IMR-90 (cell line): ENCODE data around the gene INTS11. TPM values are rescaled to one million over a fixed set of nuclear protein-coding genes. Genes with fewer than 3 reads are reported as not detected.

ENCODE experiments used
- ATAC-seq: fragments of 200-7000 bp; cut with Tn5 transposase; 2 replicates; pipeline ENCODE4 v1.9.1; 2020; ENCODE audit warnings: low read depth, mild to moderate bottlenecking, moderate library complexity
- BruUV-seq: library from RNA; stranded (reverse); fragments of 400-500 nt; replicated peaks from 2 replicates; lab custom pipeline; 2021; lab: Mats Ljungman, UMichigan
- CTCF ChIA-PET: fragments of 300-600 bp; formaldehyde crosslinking; extraction: SDS; loops from one replicate; lab custom pipeline; 2021; ENCODE audit warnings: antibody characterized with exemption; lab: Yijun Ruan, JAX
- POLR2A ChIA-PET: fragments of 300-600 bp; sonication (Branson Sonifier 250); formaldehyde crosslinking; loops from one replicate; lab custom pipeline; 2022; ENCODE audit warnings: antibody characterized with exemption; ENCODE audit not compliant: unreplicated experiment; lab: Charles Lee
- DNase-seq: peaks from one replicate; pipeline ENCODE4 v3.0.0; 2013
- H2AFZ ChIP-seq: replicated peaks from 2 replicates; pipeline ENCODE3; 2013; ENCODE audit warnings: low read length, mild to moderate bottlenecking; ENCODE audit not compliant: poor library complexity
- H2AK5ac ChIP-seq: 2 replicates; pipeline ENCODE4 v1.6.1; 2013; ENCODE audit warnings: low read depth, low read length, inconsistent platforms
- H2AK9ac ChIP-seq: replicated peaks from 2 replicates; pipeline ENCODE3; 2013; ENCODE audit warnings: mild to moderate bottlenecking, low read depth, low read length, moderate library complexity; ENCODE audit not compliant: poor library complexity
- H2BK120ac ChIP-seq: 2 replicates; pipeline ENCODE4 v1.6.1; 2013; ENCODE audit warnings: low read depth, low read length, inconsistent platforms
- H2BK15ac ChIP-seq: 3 replicates; pipeline ENCODE4 v1.6.1; 2013; ENCODE audit warnings: low read depth, low read length, inconsistent platforms
- H2BK20ac ChIP-seq: 2 replicates; pipeline ENCODE4 v1.6.1; 2013; ENCODE audit warnings: low read depth, mild to moderate bottlenecking, inconsistent platforms, low read length, moderate library complexity
- H2BK5ac ChIP-seq: 2 replicates; pipeline ENCODE4 v1.6.1; 2013; ENCODE audit warnings: mild to moderate bottlenecking, low read depth, low read length, inconsistent platforms; ENCODE audit not compliant: poor library complexity, severe bottlenecking
- H3K14ac ChIP-seq: replicated peaks from 2 replicates; pipeline ENCODE4 v1.6.1; 2013; ENCODE audit warnings: low read depth, low read length, inconsistent platforms
- H3K18ac ChIP-seq: 2 replicates; pipeline ENCODE4 v1.6.1; 2013; ENCODE audit warnings: low read depth, low read length, control low read depth
- H3K23ac ChIP-seq: 2 replicates; pipeline ENCODE4 v1.6.1; 2013; ENCODE audit warnings: low read depth, low read length, inconsistent platforms
- H3K27ac ChIP-seq: 2 replicates; pipeline ENCODE4 v1.5.1; 2013; ENCODE audit warnings: mild to moderate bottlenecking, control low read depth, low read length; ENCODE audit not compliant: insufficient read depth
- H3K27me3 ChIP-seq: 2 replicates; pipeline ENCODE4 v1.6.1; 2013; ENCODE audit warnings: low read length; ENCODE audit not compliant: control insufficient read depth, insufficient read depth
- H3K36me3 ChIP-seq: 2 replicates; pipeline ENCODE4 v1.6.1; 2013; ENCODE audit warnings: low read length, mixed read lengths; ENCODE audit not compliant: control insufficient read depth, insufficient read depth
- H3K4ac ChIP-seq: 2 replicates; pipeline ENCODE4 v1.6.1; 2013; ENCODE audit warnings: low read depth, low read length, inconsistent platforms
- H3K4me1 ChIP-seq: 2 replicates; pipeline ENCODE4 v1.6.1; 2013; ENCODE audit warnings: low read length, mixed read lengths; ENCODE audit not compliant: control insufficient read depth, insufficient read depth
- H3K4me2 ChIP-seq: 2 replicates; pipeline ENCODE4 v1.6.1; 2013; ENCODE audit warnings: low read depth, mild to moderate bottlenecking, control low read depth, low read length, moderate library complexity
- H3K4me3 ChIP-seq: 2 replicates; pipeline ENCODE4 v1.5.1; 2013; ENCODE audit warnings: low read depth, mild to moderate bottlenecking, control low read depth, low read length, moderate library complexity; ENCODE audit not compliant: insufficient read depth
- H3K56ac ChIP-seq: 2 replicates; pipeline ENCODE4 v1.6.1; 2013; ENCODE audit warnings: low read length, inconsistent platforms; ENCODE audit not compliant: insufficient read depth; ENCODE audit errors: extremely low read depth
- H3K79me1 ChIP-seq, 2 experiments: 2 replicates each; pipeline ENCODE4 v1.6.1; 2013; ENCODE audit warnings: low read length in 2 of 2, inconsistent platforms in 1 of 2, low read depth in 1 of 2
- H3K9ac ChIP-seq: 2 replicates; pipeline ENCODE4 v1.6.1; 2013; ENCODE audit warnings: low read depth, low read length, control low read depth
- H3K9me1 ChIP-seq: 2 replicates; pipeline ENCODE4 v1.6.1; 2013; ENCODE audit warnings: low read length, inconsistent platforms; ENCODE audit not compliant: insufficient read depth
- H3K9me3 ChIP-seq: 2 replicates; pipeline ENCODE4 v1.6.1; 2013; ENCODE audit warnings: low read length; ENCODE audit not compliant: control insufficient read depth, insufficient read depth
- H4K20me1 ChIP-seq: 2 replicates; pipeline ENCODE4 v1.6.1; 2013; ENCODE audit warnings: low read length, inconsistent platforms; ENCODE audit not compliant: insufficient read depth
- H4K5ac ChIP-seq: 2 replicates; pipeline ENCODE4 v1.6.1; 2013; ENCODE audit warnings: mild to moderate bottlenecking, low read depth, low read length, control low read depth
- H4K8ac ChIP-seq, 2 experiments: 2 replicates each; pipeline ENCODE4 v1.6.1; 2013; ENCODE audit warnings: low read depth in 2 of 2, low read length in 2 of 2, control low read depth in 1 of 2, inconsistent platforms in 1 of 2
- H4K91ac ChIP-seq: 2 replicates; pipeline ENCODE4 v1.6.1; 2013; ENCODE audit warnings: low read depth, low read length, inconsistent platforms; ENCODE audit not compliant: insufficient read depth
- BHLHE40 ChIP-seq: fragments of 150-350 bp; IDR thresholded peaks from 2 replicates; pipeline ENCODE4 v1.6.1; 2016; ENCODE audit warnings: mild to moderate bottlenecking, low read depth, low read length
- CEBPB ChIP-seq: IDR thresholded peaks from 2 replicates; pipeline ENCODE4 v1.6.1; 2012; ENCODE audit warnings: low read depth, low read length, improper control_type of control experiment
- FOS ChIP-seq: fragments of 150-350 bp; IDR thresholded peaks from 2 replicates; pipeline ENCODE4 v1.6.1; 2016; ENCODE audit warnings: low read depth, low read length
- MAZ ChIP-seq: IDR thresholded peaks from 2 replicates; pipeline ENCODE4 v1.6.1; 2012; ENCODE audit warnings: low read depth, mild to moderate bottlenecking, low read length, improper control_type of control experiment, moderate library complexity, borderline replicate concordance
- MXI1 ChIP-seq: IDR thresholded peaks from 2 replicates; pipeline ENCODE4 v1.6.1; 2012; ENCODE audit warnings: low read depth, mild to moderate bottlenecking, low read length, moderate library complexity, borderline replicate concordance
- NFE2L2 ChIP-seq: fragments of 150-350 bp; IDR thresholded peaks from 2 replicates; pipeline ENCODE4 v1.6.1; 2016; ENCODE audit warnings: low read depth, mild to moderate bottlenecking, low read length
- POLR2A ChIP-seq: IDR thresholded peaks from 2 replicates; pipeline ENCODE4 v1.6.1; 2012; ENCODE audit warnings: mild to moderate bottlenecking, low read depth, low read length
- RAD21 ChIP-seq: IDR thresholded peaks from 2 replicates; pipeline ENCODE4 v1.6.1; 2012; ENCODE audit warnings: low read length, improper control_type of control experiment
- RCOR1 ChIP-seq: IDR thresholded peaks from 2 replicates; pipeline ENCODE4 v1.6.1; 2012; ENCODE audit warnings: mild to moderate bottlenecking, low read length, improper control_type of control experiment; ENCODE audit not compliant: insufficient replicate concordance
- WGBS, 2 experiments: methylation state at CpG; one replicate each; pipeline versions ENCODE4 v1.1.5 to v1.1.7; 2013; ENCODE audit warnings: missing lambda C conversion rate in 2 of 2; ENCODE audit not compliant: insufficient read length in 1 of 2; ENCODE audit errors: extremely low coverage in 2 of 2; 5-methylcytosine and 5-hydroxymethylcytosine counted together
- dilution Hi-C: fragments of 300-500 bp; cut with HindIII; formaldehyde crosslinking; loops from one replicate; pipeline ENCODE4 v1.14.3; 2018; ENCODE audit warnings: low sequenced_read_pairs; ENCODE audit not compliant: unreplicated experiment
- in situ Hi-C: fragments of 300-500 bp; cut with MboI; formaldehyde crosslinking; loops from 3 replicates; pipeline ENCODE4 v1.14.3; 2019; ENCODE audit warnings: low sequenced_read_pairs, inconsistent platforms, mixed read lengths
- intact Hi-C: fragments of 100-400 bp; cut with micrococcal nuclease; formaldehyde crosslinking; loops from 2 replicates; pipeline ENCODE4 v1.10.0; 2022
- polyA plus RNA-seq, 3 experiments: library from polyadenylated mRNA; depleted of rRNA; stranded (reverse); fragments of >200 nt; gene quantifications; 2 replicates each; pipeline ENCODE4 v1.2.3, GENCODE V29; 2012; ENCODE audit warnings: low replicate concordance in 1 of 3
- total RNA-seq: library from RNA; depleted of rRNA; stranded (reverse); fragments of >200 nt; gene quantifications from 2 replicates; pipeline ENCODE4 v1.2.3, GENCODE V29; 2012
- TF ChIP-seq, protein P1 (sequence below): conservative IDR thresholded peaks from 2 replicates; pipeline ENCODE4 v1.5.1; 2012; ENCODE audit warnings: mild to moderate bottlenecking, low read depth, low read length, improper control_type of control experiment
- TF ChIP-seq, protein P2 (sequence below): fragments of 150-350 bp; IDR thresholded peaks from 2 replicates; pipeline ENCODE4 v1.6.1; 2017; ENCODE audit warnings: mild to moderate bottlenecking, antibody characterized with exemption, low read length, low read depth

The INTS11 gene
- total and polyA plus RNA-seq, 2 of the 4 experiments (the other 2 are of a cell fraction), result 56.1 to 123 TPM

DNA sequence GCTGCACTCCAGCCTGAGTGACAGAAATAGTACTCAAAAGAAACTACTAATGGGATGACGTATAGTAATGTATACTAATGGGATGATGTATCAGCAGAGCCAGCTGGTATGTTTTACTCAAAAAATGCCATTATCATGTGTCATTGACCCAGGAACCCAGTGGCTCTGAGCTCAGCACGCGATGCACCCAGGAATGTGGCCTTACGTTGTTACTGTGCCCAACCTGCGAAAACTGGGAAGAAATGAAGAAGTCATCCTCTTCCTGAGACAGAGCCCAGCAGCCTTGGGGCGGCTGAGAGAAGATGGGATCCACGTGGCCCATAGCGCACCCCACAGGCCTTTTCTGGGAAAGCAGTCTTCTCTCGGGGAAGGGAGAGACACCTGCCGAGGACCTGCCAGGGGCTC, 59.6 kb downstream of the INTS11 start (continued):
- TF ChIP-seq, protein P1, sequence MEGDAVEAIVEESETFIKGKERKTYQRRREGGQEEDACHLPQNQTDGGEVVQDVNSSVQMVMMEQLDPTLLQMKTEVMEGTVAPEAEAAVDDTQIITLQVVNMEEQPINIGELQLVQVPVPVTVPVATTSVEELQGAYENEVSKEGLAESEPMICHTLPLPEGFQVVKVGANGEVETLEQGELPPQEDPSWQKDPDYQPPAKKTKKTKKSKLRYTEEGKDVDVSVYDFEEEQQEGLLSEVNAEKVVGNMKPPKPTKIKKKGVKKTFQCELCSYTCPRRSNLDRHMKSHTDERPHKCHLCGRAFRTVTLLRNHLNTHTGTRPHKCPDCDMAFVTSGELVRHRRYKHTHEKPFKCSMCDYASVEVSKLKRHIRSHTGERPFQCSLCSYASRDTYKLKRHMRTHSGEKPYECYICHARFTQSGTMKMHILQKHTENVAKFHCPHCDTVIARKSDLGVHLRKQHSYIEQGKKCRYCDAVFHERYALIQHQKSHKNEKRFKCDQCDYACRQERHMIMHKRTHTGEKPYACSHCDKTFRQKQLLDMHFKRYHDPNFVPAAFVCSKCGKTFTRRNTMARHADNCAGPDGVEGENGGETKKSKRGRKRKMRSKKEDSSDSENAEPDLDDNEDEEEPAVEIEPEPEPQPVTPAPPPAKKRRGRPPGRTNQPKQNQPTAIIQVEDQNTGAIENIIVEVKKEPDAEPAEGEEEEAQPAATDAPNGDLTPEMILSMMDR, result peak; percentile 72

DNA sequence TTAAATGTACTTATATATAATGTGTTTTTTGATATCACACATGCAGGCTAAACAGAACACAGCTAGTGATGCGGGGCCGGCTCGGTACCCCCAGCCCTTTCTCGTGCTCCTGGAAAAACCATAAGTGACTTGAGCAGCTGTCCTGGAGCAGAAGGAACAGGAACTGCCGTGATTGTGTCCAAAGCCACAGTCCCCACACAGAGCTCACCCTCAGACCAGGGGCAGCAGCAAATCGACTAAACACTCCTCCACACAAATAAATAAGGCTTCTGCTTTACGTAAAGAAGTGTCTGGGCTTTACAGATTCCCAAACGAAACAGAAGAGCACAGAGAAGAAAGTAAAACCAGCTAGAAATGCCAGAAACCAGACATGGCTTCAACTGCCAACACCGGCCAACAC, 60.4 kb downstream of the INTS11 start:
- Histone ChIP-seq H2BK5ac (peak overlapping the region; percentile 100), H4K8ac (peak overlapping the region; percentile 43 to 97), H3K14ac (peak overlapping the region; percentile 35), H3K4me1 (peaks cover 34% of the 10 kb centered on the region), H2BK15ac (peak overlapping the region; percentile 16), H3K4me2 (peak overlapping the region; percentile 20), H3K9ac (peak overlapping the region; percentile 16), H3K18ac (peak overlapping the region; percentile 83), H4K5ac (peak overlapping the region; percentile 55), H2BK120ac (peak overlapping the region; percentile 99), H3K56ac (peak overlapping the region; percentile 54; the same call in 1 of the 2 replicates), H3K27ac (peak overlapping the region; percentile 98), H2AK9ac (peak overlapping the region; percentile 91), H2AK5ac (peak overlapping the region; percentile 97), H2BK20ac (peak overlapping the region; percentile 63), H3K79me1 (peaks cover 26 to 63% of the 10 kb centered on the region in 2 experiments), H4K91ac (peak overlapping the region; percentile 85), H3K23ac (peak overlapping the region; percentile 52), H2AFZ (no peak overlapping the region), H3K9me3 (no peaks in the 10 kb centered on the region), H3K9me1 (peaks cover 26% of the 10 kb centered on the region), H3K36me3 (peaks cover 58% of the 10 kb centered on the region), H3K4ac (peak overlapping the region; percentile 97), H3K4me3 (no peak overlapping the region), H3K27me3 (no peaks in the 10 kb centered on the region), H4K20me1 (peaks cover 5% of the 10 kb centered on the region)
- intact Hi-C loops (no loop called here), in situ Hi-C loops (no loop called here), dilution Hi-C loops (no loop called here)
- 75% methylated on average over 2 of the region's 9 CpGs; no CpG with 5 or more reads in 1 of the 2 experiments for WGBS, 2 experiments
- DNase-seq (peak; percentile 61), ATAC-seq (peak; percentile 3; the same call in 1 of the 2 replicates)
- POLR2A ChIA-PET, result interaction anchor here (0.9 kb wide), 1 partner anchor 9 kb away, joined by 5 read pairs; the partner anchor contains the start of gene UBE2J2
- CTCF ChIA-PET, result interaction anchor here (0.9 to 1.4 kb wide), 3 partner anchors 14 to 142 kb away, joined by 3 to 6 read pairs (median 4); no protein-coding TSS in a partner anchor
- no TSS peak for BruUV-seq
- TF ChIP-seq, protein P2, sequence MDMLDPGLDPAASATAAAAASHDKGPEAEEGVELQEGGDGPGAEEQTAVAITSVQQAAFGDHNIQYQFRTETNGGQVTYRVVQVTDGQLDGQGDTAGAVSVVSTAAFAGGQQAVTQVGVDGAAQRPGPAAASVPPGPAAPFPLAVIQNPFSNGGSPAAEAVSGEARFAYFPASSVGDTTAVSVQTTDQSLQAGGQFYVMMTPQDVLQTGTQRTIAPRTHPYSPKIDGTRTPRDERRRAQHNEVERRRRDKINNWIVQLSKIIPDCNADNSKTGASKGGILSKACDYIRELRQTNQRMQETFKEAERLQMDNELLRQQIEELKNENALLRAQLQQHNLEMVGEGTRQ, result no peak
- TF ChIP-seq POLR2A, result no peak; the same call in 1 of the 2 replicates
- no peak for TF ChIP-seq RCOR1
- TF ChIP-seq FOS, result no peak
- TF ChIP-seq, protein P1, result no peak
- no peak for TF ChIP-seq RAD21
- TF ChIP-seq MXI1, result no peak
- no peak for TF ChIP-seq NFE2L2
- no peak for TF ChIP-seq BHLHE40
- no peak for TF ChIP-seq CEBPB
- no peak for TF ChIP-seq MAZ
